Stimulated activated CD4-positive, alpha-beta T cell treated with anti-CD3 and anti-CD28 coated beads, TNF-alpha, amount 100 ng/mL, for 24 hours (primary cell): ENCODE data around the gene MAN1A1.

Experiments used
- DNase-seq, 3 experiments: peaks; one replicate each; pipeline ENCODE4 v3.0.0-alpha.2; 2020; ENCODE audit warnings: low read depth in 3 of 3

MAN1A1 gene

GRCh38 chr6:119200512-119201175 is 148.9 kb downstream of the MAN1A1 start:
- DNase-seq: no peak

GRCh38 chr6:119197271-119197670 is 152.3 kb downstream of the MAN1A1 start:
- no peak for DNase-seq

GRCh38 chr6:119196715-119197114 is 152.8 kb downstream of the MAN1A1 start:
- no peak for DNase-seq

GRCh38 chr6:119195848-119196247 is 153.7 kb downstream of the MAN1A1 start:
- DNase-seq: no peak

- no peak for DNase-seq
Measured at GRCh38 chr6:119195204-119195603, 154.4 kb downstream of the MAN1A1 start.

- DNase-seq: no peak
Measured at GRCh38 chr6:119193707-119194106, 155.9 kb downstream of the MAN1A1 start.

- DNase-seq: no peak
Measured at GRCh38 chr6:119192200-119192599, 157.4 kb downstream of the MAN1A1 start.

- no peak for DNase-seq
Measured at GRCh38 chr6:119190176-119190575, 159.4 kb downstream of the MAN1A1 start.

- DNase-seq: no peak
Measured at GRCh38 chr6:119189498-119189897, 160.1 kb downstream of the MAN1A1 start.

- DNase-seq: no peak
Measured at GRCh38 chr6:119187596-119187995, 162.0 kb downstream of the MAN1A1 start.

- no peak for DNase-seq
Measured at GRCh38 chr6:119186490-119186889, 163.1 kb downstream of the MAN1A1 start.

GRCh38 chr6:119184008-119184648 is 165.4 kb downstream of the MAN1A1 start:
- no peak for DNase-seq

- no peak for DNase-seq
Measured at GRCh38 chr6:119183457-119183856, 166.1 kb downstream of the MAN1A1 start.

- no peak for DNase-seq
Measured at GRCh38 chr6:119182875-119183274, 166.7 kb downstream of the MAN1A1 start.

GRCh38 chr6:119182216-119182803 is 167.3 kb downstream of the MAN1A1 start:
- no peak for DNase-seq

- no peak for DNase-seq
Measured at GRCh38 chr6:119181046-119181445, 168.5 kb downstream of the MAN1A1 start.

- no peak for DNase-seq
Measured at GRCh38 chr6:119179842-119180241, 169.7 kb downstream of the MAN1A1 start.

GRCh38 chr6:119179062-119179461 is 170.5 kb downstream of the MAN1A1 start:
- DNase-seq: no peak

- DNase-seq: no peak
Measured at GRCh38 chr6:119176445-119176844, 173.1 kb downstream of the MAN1A1 start.

- DNase-seq: no peak
Measured at GRCh38 chr6:119174879-119175817, 174.4 kb downstream of the MAN1A1 start.

- no peak for DNase-seq
Measured at GRCh38 chr6:119174085-119174445, 175.5 kb downstream of the MAN1A1 start.
